ENCODE measurements around the gene UBE2I. TPM values are rescaled to one million over a fixed set of nuclear protein-coding genes. Genes with fewer than 3 reads are reported as not detected.
"Not testable (repeated sequence)": the region's sequence is repeated elsewhere in the genome, so short reads cannot be mapped to it uniquely, and the experiment has no call there.

UBE2I gene
- total RNA-seq, 4 donors from 2014 or later: 54.1 to 119 (median 107) TPM

- H3K36me3 ChIP-seq: no peaks in the 10 kb centered on the region
- H3K27ac ChIP-seq: no peak overlapping the region
- TF ChIP-seq POLR2A (IDR thresholded peaks at IDR 0.05): no peak
- no peak overlapping the region for H3K4me3 ChIP-seq
- no peak for DNase-seq
- peaks cover 0 to 6% (median 0%) of the 10 kb centered on the region in 4 donors for H3K4me1 ChIP-seq
- H3K9me3 ChIP-seq: no peaks in the 10 kb centered on the region
- peaks cover 0 to 18% of the 10 kb centered on the region in 2 donors for H3K27me3 ChIP-seq
Observed at GRCh38 chr16:1262846-1263221, 46.6 kb upstream of the UBE2I start.

GRCh38 chr16:1263591-1264344 lies 45.7 kb upstream of the UBE2I start:
- no peaks in the 10 kb centered on the region for H3K36me3 ChIP-seq
- H3K4me1 ChIP-seq: peaks cover 0 to 6% (median 0%) of the 10 kb centered on the region in 4 donors
- H3K27ac ChIP-seq: no peak overlapping the region
- H3K4me3 ChIP-seq: no peak overlapping the region
- TF ChIP-seq CTCF (IDR thresholded peaks at IDR 0.05) (no peak), POLR2A (IDR thresholded peaks at IDR 0.05) (no peak)
- no peaks in the 10 kb centered on the region for H3K9me3 ChIP-seq
- no peak for DNase-seq
- H3K27me3 ChIP-seq: peaks cover 0 to 18% of the 10 kb centered on the region in 2 donors

- no peak for DNase-seq
- TF ChIP-seq CTCF (IDR thresholded peaks at IDR 0.05) (no peak), POLR2A (IDR thresholded peaks at IDR 0.05) (no peak)
Observed at GRCh38 chr16:1264345-1265089, 44.9 kb upstream of the UBE2I start.

GRCh38 chr16:1265090-1265630 lies 44.3 kb upstream of the UBE2I start:
- Histone ChIP-seq H3K36me3 (no peaks in the 10 kb centered on the region), H3K4me1 (no peaks in the 10 kb centered on the region), H3K4me3 (no peak overlapping the region), H3K27ac (no peak overlapping the region), H3K27me3 (peaks cover 0 to 6% of the 10 kb centered on the region in 2 donors), H3K9me3 (no peaks in the 10 kb centered on the region)
- no peak for TF ChIP-seq CTCF (IDR thresholded peaks at IDR 0.05)
- TF ChIP-seq POLR2A (IDR thresholded peaks at IDR 0.05): no peak
- no peak for DNase-seq

More at GRCh38 chr16:1264345-1265089, 44.9 kb upstream of the UBE2I start:
- Histone ChIP-seq H3K36me3 (no peaks in the 10 kb centered on the region), H3K9me3 (no peaks in the 10 kb centered on the region), H3K4me3 (no peak overlapping the region), H3K27me3 (peaks cover 0 to 11% of the 10 kb centered on the region in 2 donors), H3K4me1 (no peaks in the 10 kb centered on the region), H3K27ac (no peak overlapping the region)

- no peaks in the 10 kb centered on the region for H3K9me3 ChIP-seq
- H3K4me3 ChIP-seq: no peak overlapping the region
- H3K27ac ChIP-seq: no peak overlapping the region
- H3K36me3 ChIP-seq: no peaks in the 10 kb centered on the region
- no peak for DNase-seq
- H3K4me1 ChIP-seq: no peaks in the 10 kb centered on the region
- H3K27me3 ChIP-seq: peaks cover 0 to 6% of the 10 kb centered on the region in 2 donors
- TF ChIP-seq CTCF (IDR thresholded peaks at IDR 0.05) (no peak), POLR2A (IDR thresholded peaks at IDR 0.05) (no peak)
Observed at GRCh38 chr16:1265826-1266225, 43.6 kb upstream of the UBE2I start.

- H3K4me3 ChIP-seq, H3K9me3 ChIP-seq, H3K36me3 ChIP-seq, H3K27ac ChIP-seq, DNase-seq, H3K27me3 ChIP-seq: not testable (repeated sequence)
- peaks cover 0 to 12% (median 4%) of the 10 kb centered on the region in 4 donors for H3K4me1 ChIP-seq
Observed at GRCh38 chr16:1269418-1269817, 40.0 kb upstream of the UBE2I start.

Measured in Peyer's patch (tissue), 4 donors.